Brain microvascular endothelial cell (primary cell): ENCODE results near the gene ELAVL1.

ENCODE experiments used
- DNase-seq: peaks from one replicate; pipeline ENCODE4 v3.0.0-alpha.2; 2020
- H3K27ac ChIP-seq: fragments of 250-450 bp; sonication (Bioruptor Pico); 2 replicates; pipeline ENCODE4 v1.5.1; 2020; ENCODE audit warnings: mild to moderate bottlenecking, moderate library complexity
- H3K27me3 ChIP-seq: fragments of 250-450 bp; sonication (Bioruptor Pico); replicated peaks from 2 replicates; pipeline ENCODE4 v1.5.1; 2020; ENCODE audit warnings: mild to moderate bottlenecking
- H3K36me3 ChIP-seq: fragments of 250-450 bp; sonication (Bioruptor Pico); replicated peaks from 2 replicates; pipeline ENCODE4 v1.5.1; 2020; ENCODE audit warnings: mild to moderate bottlenecking
- H3K4me3 ChIP-seq: 2 replicates; pipeline ENCODE4 v1.5.1; 2011; ENCODE audit warnings: low read depth, mild to moderate bottlenecking, control low read depth, low read length, moderate library complexity
- in situ Hi-C: cut with HindIII; loops from 2 replicates; pipeline ENCODE4 v1.10.0; 2017; ENCODE audit warnings: low sequenced_read_pairs, low pct_ligation_motif_present
- TF ChIP-seq, protein P1 (sequence below): IDR thresholded peaks from 2 replicates; pipeline ENCODE4 v1.5.1; 2011; ENCODE audit warnings: low read depth, mild to moderate bottlenecking, moderate library complexity, low read length, control low read depth, inconsistent platforms; ENCODE audit errors: missing control alignments

The ELAVL1 gene

DNA sequence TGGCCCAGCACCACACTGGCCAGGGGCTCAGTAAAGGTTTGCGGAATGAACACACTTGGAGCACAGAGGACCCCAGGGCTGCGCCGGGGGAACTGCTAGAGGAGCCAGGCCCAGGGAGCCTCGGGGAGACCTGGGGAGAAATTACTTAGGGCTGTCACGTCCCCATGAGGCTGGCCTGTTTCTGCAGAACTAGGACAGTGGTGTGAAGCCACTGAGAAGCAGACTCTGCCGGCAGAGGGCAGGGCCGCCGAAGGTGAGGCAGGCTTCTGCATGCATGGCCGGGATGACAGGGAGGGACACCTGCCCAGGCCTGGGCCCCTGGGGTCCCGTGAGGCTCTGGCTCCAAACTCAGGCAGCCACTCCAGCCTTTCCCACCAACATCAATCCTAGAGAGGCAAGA is 26.4 kb downstream of the ELAVL1 start:
- no peak for DNase-seq
- H3K27me3 ChIP-seq = no peaks in the 10 kb centered on the region
- H3K36me3 ChIP-seq = peaks cover 36% of the 10 kb centered on the region
- no peak overlapping the region for H3K27ac ChIP-seq
- in situ Hi-C loops = no loop called here
- no peak overlapping the region for H3K4me3 ChIP-seq
- TF ChIP-seq, protein P1, sequence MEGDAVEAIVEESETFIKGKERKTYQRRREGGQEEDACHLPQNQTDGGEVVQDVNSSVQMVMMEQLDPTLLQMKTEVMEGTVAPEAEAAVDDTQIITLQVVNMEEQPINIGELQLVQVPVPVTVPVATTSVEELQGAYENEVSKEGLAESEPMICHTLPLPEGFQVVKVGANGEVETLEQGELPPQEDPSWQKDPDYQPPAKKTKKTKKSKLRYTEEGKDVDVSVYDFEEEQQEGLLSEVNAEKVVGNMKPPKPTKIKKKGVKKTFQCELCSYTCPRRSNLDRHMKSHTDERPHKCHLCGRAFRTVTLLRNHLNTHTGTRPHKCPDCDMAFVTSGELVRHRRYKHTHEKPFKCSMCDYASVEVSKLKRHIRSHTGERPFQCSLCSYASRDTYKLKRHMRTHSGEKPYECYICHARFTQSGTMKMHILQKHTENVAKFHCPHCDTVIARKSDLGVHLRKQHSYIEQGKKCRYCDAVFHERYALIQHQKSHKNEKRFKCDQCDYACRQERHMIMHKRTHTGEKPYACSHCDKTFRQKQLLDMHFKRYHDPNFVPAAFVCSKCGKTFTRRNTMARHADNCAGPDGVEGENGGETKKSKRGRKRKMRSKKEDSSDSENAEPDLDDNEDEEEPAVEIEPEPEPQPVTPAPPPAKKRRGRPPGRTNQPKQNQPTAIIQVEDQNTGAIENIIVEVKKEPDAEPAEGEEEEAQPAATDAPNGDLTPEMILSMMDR = no peak

DNA sequence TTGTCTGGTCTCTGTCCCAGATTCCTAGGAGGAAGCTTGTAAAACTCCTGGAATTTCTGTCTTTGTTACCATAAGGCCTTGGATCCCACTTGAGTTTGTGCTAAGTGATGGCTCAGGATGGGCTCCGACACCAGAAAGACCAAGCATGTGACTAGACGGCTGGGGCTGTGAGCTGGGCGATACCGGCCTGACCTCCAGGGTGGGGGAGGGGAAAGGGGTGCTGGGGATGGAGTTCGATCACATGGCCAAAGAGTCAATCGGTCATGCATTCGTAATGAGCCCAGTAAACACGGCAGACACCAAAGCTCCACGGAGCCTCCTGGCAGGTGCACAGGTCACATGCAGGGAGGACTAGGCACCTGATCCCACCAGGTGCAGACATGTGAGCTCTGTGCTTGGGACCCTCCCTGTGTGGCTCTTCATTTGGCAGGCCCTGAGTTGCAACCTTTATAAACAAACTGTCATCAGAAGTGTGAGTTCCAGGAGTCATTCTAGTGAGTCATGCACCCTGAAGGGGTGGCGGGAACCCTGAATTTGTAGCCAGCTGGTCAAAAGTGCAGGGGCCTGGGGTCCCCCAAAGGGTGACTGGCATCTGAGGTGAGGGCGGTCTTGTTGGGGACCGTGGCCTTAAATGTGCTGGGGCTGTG is 27.1 kb downstream of the ELAVL1 start:
- in situ Hi-C loops = no loop called here
- Histone ChIP-seq H3K36me3 (peaks cover 39% of the 10 kb centered on the region), H3K27ac (no peak overlapping the region), H3K27me3 (no peaks in the 10 kb centered on the region), H3K4me3 (no peak overlapping the region)
- TF ChIP-seq, protein P1 = no peak
- DNase-seq = no peak

DNA sequence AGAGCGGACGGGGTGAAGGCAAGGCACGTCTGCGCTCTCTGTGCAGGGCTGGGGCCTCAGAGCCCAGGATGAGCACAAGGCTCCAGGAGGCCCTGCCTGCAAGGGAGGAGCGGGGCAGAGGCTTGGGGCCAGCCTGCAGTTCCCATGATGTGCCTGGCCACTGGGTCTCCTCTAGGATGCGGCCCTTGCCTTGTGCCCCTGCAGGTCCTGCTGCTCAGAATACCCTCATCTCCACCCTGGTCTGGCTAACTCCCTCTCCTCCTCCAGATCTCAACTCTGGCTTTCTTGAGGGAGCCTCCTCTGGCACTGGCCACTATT is 27.8 kb downstream of the ELAVL1 start:
- Histone ChIP-seq H3K27me3 (no peaks in the 10 kb centered on the region), H3K4me3 (no peak overlapping the region), H3K36me3 (peaks cover 35% of the 10 kb centered on the region), H3K27ac (no peak overlapping the region)
- in situ Hi-C loops = no loop called here
- DNase-seq = no peak
- TF ChIP-seq, protein P1 = no peak

DNA sequence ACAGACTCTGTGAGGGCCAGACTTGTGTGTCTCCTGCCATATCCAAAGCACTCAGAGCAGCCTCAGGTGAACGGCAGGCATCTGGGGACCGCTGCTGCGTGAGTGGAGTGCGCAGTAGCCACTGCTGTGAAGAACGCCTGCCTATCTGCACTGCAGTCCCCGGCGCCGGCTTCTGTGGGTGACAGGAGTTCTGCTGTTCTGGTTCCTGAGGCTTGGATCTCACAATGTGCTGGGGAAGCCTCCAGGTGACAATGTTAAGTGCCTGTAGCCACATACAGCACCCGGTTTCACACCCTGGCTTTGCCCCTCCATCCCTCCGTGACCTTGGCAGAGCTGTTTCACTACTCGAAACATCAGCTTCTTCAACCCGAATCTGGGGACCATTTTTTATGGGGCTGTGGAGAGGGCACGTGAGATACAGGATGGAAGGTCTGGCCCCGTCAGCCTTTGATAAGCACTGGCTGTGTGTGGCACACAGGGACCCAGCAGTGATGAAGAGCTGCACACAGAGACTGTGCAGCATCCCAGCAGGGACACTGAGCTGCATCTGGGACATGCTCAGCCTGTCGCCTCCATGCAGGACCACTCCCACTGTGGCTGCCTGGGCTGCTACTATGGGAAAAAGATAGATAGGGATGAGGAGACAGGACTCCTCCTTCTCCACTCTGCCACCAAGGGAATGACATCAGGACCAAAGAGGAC is 28.3 kb downstream of the ELAVL1 start:
- H3K27ac ChIP-seq = no peak overlapping the region
- no peaks in the 10 kb centered on the region for H3K27me3 ChIP-seq
- TF ChIP-seq, protein P1 = no peak
- H3K36me3 ChIP-seq = peaks cover 31% of the 10 kb centered on the region
- no peak for DNase-seq
- no peak overlapping the region for H3K4me3 ChIP-seq
- in situ Hi-C loops = no loop called here

DNA sequence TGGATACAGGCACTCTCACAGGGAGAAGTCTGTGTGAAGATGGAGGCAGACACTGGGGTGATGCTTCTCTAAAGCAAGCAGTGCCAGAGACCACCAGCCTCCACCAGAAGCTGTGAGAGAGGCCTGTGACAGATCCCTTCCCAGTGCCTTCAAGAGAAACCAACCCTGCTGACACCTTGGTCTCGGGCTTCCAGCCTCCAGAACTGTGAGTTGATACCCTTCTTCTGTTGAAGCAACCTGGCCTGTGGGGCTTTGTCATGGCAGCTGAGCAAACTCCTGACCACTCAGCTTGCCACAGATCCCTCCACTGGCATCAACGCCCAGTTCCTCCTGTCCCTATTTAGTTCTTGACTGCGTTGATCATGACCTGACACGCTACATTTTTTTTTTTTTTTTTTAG is 29.0 kb downstream of the ELAVL1 start:
- no peaks in the 10 kb centered on the region for H3K27me3 ChIP-seq
- in situ Hi-C loops = no loop called here
- no peak overlapping the region for H3K27ac ChIP-seq
- DNase-seq = no peak
- no peak overlapping the region for H3K4me3 ChIP-seq
- H3K36me3 ChIP-seq = peaks cover 25% of the 10 kb centered on the region
- TF ChIP-seq, protein P1 = no peak

DNA sequence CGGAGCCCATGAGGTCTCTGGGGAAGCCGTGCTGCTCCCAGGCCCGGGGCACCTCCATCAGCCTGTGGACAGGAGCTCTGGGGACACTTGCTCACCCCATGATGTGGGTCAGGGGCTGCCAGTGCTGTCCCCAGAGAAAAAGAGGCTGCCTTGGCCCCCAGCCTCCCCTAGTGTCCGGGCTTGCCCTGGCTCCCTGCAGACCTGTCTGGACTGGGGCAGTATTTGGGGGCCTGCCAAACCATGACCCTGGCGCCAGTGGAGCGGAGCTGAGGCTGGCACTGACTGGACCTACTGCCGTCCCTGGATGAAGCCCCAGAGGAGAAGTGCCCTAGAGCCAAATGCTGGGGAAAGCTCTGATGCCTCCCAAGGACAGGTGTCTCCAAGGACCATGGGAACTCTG is 30.4 kb downstream of the ELAVL1 start:
- no peak overlapping the region for H3K4me3 ChIP-seq
- in situ Hi-C loops = no loop called here
- H3K36me3 ChIP-seq = peaks cover 24% of the 10 kb centered on the region
- no peaks in the 10 kb centered on the region for H3K27me3 ChIP-seq
- no peak overlapping the region for H3K27ac ChIP-seq
- TF ChIP-seq, protein P1 = no peak
- DNase-seq = no peak
